GM23338 (cell line): Measurements from ENCODE around the gene MYO18B.

ENCODE experiments used
- EZH2phosphoT487 ChIP-seq: fragments of 200-600 bp; sonication (generic); IDR thresholded peaks from one replicate; pipeline ENCODE4 v1.8.1; 2018; ENCODE audit warnings: antibody characterized with exemption; ENCODE audit not compliant: unreplicated experiment
- TF ChIP-seq, protein P1 (sequence below), 2 experiments: fragments of 200-600 bp in 1 of 2; sonication (generic) in 1 of 2; conservative IDR thresholded peaks; 2 replicates each; pipeline versions ENCODE4 v1.5.1 to v1.6.1; 2016 to 2017; ENCODE audit warnings: antibody characterized with exemption in 2 of 2, low read depth in 2 of 2, mild to moderate bottlenecking in 2 of 2, moderate library complexity in 1 of 2

DNA sequence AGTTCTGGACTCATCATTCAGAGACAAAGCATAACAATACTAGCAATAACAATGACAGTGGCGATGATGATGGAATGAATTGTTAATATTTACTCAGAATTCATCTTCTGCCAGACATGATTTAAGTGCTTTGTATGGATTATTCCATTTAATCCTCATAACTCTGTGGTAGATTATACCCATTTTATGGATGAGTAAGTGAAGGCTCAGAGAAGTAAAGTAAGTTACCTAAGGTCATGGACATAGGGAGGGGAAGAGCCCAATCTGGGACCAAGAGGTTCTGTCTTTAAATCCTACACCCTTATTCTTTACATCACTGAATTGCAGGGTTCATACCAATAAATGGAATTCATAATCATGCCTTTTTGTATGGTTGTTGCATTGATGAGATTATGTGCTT is 72.7 kb downstream of the MYO18B start:
- no peak for TF ChIP-seq EZH2phosphoT487
- TF ChIP-seq, protein P1, sequence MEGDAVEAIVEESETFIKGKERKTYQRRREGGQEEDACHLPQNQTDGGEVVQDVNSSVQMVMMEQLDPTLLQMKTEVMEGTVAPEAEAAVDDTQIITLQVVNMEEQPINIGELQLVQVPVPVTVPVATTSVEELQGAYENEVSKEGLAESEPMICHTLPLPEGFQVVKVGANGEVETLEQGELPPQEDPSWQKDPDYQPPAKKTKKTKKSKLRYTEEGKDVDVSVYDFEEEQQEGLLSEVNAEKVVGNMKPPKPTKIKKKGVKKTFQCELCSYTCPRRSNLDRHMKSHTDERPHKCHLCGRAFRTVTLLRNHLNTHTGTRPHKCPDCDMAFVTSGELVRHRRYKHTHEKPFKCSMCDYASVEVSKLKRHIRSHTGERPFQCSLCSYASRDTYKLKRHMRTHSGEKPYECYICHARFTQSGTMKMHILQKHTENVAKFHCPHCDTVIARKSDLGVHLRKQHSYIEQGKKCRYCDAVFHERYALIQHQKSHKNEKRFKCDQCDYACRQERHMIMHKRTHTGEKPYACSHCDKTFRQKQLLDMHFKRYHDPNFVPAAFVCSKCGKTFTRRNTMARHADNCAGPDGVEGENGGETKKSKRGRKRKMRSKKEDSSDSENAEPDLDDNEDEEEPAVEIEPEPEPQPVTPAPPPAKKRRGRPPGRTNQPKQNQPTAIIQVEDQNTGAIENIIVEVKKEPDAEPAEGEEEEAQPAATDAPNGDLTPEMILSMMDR (conservative IDR thresholded peaks at IDR 0.05; ENCODE audit: low read depth in 2 of 2): no peak
